Suprapubic skin (tissue), 4 donors: ENCODE measurements around the gene TRIM65.

Experiments used
- POLR2A ChIP-seq, 2 donors: fragments of 450-650 bp; IDR thresholded peaks; one replicate each; pipeline ENCODE4 v1.6.1; 2017; ENCODE audit warnings: antibody characterized with exemption in 2 of 2, mild to moderate bottlenecking in 2 of 2, moderate library complexity in 2 of 2
- POLR2AphosphoS5 ChIP-seq, 3 donors: sonication (generic); formaldehyde crosslinking; IDR thresholded peaks; one replicate each; pipeline ENCODE4 v1.6.1; 2017; ENCODE audit warnings: antibody characterized with exemption in 3 of 3

GRCh38 chr17:75898065-75898464 is 1.3 kb upstream of the TRIM65 start:
- TF ChIP-seq POLR2AphosphoS5 (IDR thresholded peaks at IDR 0.05) (no peak), POLR2A (IDR thresholded peaks at IDR 0.05) (no peak)
